Measurements from ENCODE around the gene MAPK7. TPM values are rescaled to one million over a fixed set of nuclear protein-coding genes. Genes with fewer than 3 reads are reported as not detected.

Gene MAPK7
- total RNA-seq, 1 experiment from 2014 or later, result 6.0 TPM

DNA sequence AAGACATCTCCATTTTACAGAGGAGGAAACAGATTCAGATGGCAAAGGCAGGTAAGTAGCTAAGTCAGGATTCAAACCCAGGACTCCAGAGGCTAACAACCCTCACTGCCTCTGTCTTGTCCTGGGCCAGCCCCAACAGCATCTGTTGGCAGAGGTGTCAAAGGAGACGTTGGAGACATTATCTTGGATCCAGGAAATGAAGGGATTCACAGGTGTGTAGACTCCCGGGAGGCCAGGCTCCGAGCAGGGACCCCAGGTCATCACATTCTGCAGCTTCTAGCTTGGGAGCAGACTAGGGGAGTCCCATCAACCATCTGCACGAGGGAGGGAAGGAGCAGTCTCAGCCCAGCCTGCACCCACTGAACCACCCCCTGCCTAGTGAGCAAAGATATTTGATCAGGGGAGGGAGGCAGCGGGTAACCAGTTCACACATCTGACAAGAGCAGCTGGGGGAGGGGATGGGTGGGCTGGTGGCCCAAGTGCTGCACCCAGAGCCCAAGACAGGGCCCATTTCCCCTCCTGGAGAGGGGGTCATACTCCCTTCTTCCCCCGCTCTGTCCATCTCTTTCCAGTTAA, 14.8 kb upstream of the MAPK7 start:
- no peak for DNase-seq (ENCODE audit: low read depth)

DNA sequence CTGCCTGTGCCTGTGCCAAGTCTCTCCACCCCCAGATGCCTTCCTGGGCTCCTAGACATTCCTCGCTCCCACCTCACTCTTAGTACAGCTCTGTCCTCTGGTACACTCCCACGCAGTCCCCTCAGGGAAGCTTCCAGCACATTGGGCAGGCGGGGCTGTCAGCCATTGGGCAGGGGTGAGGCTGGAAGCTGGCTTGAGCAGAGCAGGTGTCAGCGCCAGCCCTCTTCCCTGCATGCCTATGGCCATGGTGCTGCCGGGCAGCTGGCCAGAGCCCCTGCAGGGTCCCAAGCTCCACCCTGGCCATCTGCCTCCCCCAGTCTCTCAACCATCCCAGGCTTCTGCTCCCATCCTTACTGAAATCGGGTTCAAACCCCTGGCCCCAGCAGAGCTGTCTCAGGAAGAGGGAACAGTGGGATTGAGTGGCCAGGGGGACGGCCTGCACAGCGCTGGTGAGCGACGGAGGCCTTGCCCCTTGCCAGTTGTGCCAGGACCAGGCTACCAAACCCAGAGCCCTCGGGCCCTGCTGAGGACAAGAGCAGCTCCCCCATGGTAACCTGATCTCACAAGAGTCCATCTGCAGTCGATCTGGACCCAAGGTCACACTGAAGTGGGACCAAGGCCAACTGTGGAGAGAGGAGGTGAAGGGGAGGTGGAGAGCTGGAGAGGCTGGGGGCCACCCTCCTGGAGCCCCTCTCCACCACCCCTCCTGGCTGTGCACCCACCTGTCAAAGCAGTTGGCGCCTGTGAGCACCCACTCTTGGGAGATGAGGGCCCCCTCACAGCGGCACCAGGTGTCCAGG, 13.4 kb upstream of the MAPK7 start:
- DNase-seq (ENCODE audit: low read depth), result no peak

DNA sequence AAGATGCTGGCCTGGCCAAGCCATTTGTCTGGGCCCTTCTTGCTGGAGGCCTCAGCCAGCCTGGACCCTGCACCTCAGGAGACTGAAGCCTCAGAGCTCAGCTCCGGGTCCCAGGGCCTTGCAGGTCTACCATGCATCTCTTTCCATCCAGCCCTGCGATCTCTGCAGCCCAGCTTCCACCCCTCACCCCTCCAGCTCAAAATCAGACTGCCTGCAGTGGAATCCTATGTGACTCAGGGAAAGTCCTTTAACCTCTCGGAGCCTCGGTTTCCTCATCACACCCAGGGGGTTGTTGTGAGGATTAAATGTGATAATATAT, 12.8 kb upstream of the MAPK7 start:
- no peak for DNase-seq (ENCODE audit: low read depth)

DNA sequence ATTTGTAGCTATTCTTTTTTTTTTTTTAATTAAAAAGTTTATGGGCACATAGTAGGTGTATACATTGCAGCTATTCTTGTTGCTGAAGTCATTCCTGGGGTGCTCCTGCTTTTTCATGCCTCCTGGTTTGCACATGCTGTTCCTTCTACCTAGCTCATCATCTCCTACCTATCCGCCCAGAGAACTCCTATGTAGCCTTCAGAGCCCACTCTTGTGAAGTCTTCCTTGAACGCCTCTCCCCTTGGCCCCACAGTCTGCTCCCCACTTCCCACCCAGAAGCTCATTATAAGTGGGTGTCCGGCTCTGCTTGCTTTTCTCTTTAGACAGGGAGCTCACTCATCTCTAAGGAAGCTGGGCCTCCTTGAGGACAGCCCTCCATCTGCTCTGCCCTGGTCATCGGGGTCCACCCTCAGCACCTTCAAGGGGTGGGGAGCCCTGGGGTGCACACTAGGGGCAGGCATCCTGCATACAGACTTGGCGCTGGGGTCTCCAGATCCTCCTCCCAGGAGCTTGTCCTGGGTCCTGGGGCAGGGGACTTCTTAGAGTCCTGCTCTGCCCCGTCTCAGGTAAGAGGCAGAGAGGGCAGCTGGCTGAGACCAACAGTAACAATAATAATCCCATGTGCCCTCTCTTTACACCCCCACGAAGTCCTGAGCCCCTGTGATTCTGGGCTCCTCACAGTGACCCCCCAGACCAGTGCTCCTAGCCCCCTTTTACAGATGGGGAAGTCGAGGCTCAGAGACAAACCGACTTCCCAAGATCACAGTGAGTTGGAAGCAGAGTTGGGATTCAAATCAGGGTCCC, 12.3 kb upstream of the MAPK7 start:
- no peak for DNase-seq (ENCODE audit: low read depth)

DNA sequence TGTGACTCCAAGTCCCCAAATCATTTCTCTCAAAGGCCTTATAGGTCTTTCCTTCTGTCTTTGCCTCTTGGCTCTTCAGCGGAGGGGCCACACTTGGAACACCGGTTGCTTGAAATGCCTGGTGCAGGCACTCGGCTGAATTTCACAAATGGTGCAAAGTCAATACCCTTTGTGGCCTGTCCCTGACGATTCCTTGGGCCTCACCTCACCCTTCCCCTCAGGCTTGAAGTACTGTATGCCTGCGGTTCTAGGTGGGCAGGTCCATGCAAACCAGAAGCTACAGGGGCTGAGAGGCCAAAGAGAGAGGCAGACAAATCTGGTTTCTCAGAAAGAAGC, 11.7 kb upstream of the MAPK7 start:
- DNase-seq (ENCODE audit: low read depth), result no peak

DNA sequence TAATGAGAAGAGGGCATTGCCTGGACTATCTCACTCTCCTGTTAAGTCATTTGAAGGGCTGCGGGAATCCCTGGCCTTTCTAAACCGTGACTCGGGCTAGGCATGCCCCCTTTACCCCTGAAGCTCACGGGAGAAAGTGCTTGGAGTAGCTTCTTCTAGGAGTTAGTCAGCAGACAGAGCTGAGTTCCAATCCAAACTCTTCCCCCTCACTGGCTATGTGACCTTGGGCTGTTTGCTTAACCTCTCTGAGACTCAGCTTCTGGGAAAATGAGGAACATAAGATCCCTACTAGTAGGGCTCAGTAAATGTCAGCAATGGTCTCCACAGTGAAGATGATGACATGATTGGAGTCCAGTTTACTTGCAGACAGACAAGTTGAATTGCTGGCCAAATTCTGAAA, 10.1 kb upstream of the MAPK7 start:
- no peak for DNase-seq (ENCODE audit: low read depth)

DNA sequence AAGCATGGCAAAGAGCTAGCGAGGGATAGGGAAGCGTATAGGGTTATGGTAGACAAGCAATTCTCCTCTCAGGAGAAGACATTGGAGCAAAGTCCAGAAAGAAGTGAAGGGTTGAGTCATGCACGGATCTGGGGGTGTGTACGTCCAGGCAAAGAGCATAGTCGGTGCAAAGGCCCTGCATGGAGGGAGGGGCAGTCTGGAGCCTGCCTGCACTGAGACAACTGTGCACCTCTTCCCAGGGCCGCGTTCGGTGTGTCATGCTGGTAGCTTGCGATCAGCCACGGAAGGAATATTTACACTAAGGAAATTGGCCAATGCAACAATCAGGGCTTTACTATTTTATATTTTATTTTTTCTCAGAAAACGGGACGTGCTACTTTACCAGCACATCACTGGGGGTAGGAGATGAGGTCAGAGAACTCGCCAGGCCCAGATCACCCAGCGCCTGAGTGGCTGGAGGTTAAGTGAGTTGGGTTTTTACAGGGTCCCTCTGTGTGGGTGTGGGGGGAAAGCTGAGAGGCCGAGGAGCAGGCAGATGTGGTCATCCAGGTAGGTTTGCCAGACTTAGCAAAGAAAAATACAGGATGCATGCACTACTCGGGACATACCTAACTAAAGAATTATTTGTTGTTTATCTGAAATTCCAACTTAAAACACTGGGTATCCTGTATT, 9.1 kb upstream of the MAPK7 start:
- no peak for DNase-seq (ENCODE audit: low read depth)

DNA sequence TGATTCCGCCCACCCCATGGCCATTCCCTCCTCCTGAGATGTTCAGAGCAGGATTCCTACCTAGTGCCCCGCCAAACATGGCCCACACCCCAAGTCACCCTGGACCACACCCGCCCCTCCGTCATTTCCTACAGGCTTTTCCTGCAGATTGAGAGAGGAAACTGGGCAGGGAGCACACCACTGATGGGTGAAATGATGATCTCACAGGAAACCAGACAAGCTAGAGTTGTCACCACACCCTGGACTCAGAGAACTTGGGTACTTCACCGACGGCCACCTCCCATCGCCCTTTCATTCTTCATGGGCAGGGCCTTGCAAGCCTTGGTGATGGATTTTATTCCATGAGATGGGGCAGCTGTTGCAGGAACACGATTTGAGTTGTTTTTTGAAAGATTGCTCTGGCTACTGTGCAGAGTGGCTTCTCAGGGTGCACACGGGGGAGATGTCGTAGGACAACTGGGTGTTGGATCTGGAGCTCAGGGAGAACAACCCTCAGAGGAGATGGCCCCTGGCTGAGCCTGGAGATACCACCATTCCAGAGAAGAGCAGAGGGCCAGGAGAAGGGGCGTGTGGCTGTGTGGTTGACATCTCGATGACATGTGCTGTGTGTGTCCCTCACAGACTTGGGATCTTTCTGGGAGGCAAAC, 8.3 kb upstream of the MAPK7 start:
- DNase-seq (ENCODE audit: low read depth), result no peak

DNA sequence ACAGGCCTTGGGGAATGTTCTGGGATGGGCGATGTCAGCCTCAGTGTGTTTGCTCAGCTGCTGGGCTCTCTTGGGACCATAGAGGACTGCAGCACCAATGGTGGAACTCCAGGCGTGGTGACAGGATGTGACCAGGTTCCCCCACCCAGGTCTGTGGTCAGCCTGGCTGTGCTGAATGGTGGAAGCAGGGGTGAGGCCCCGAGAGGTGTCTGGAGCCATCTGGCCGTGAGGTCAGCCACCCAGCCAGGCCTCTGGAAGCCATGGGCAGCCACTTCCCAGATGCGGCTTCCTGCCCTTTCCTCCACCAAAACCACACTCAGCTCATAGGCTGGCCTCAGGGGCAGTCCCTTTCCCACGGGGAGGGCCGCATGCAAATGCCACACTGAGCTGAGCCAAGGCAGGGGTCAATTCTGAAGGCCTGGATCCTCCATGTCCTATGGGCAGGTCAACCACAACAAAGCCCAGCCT, 7.8 kb upstream of the MAPK7 start:
- DNase-seq (ENCODE audit: low read depth), result no peak

DNA sequence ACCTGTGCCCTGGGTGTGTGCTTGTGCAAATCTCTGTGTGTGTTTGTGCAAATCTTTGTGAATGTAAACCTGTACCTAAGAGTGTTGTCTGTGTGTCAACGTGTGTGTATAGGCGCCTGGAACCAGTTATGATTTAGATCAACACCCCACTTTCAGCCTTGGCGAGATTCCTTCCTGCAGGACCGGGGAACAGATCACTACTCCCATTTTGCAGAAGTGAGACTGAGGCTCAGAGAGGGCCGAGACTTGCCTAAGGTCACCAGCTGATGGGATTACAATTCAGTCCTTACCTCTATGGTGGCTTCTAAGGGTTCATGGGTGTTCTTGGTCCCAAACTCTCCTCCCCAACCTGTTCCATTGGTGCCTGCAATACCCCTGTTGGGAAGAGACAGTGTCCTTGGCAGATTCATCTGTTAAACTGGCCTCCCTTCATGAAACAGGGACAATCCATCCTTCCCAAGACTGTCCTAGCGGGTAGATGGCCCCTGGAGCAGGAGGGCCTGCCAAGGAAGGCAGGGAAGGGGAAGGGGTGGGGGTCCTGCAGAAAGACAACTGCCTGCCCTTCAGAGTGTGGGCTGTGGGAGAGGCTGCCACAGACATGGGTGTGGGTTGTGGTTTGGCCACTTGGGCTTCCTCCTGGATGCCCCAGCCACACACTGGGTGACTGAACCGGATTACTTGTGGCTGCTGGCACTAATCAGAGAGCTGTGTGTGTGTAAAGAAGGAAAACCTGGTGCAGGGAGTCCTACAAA, 6.9 kb upstream of the MAPK7 start:
- DNase-seq (ENCODE audit: low read depth), result no peak

DNA sequence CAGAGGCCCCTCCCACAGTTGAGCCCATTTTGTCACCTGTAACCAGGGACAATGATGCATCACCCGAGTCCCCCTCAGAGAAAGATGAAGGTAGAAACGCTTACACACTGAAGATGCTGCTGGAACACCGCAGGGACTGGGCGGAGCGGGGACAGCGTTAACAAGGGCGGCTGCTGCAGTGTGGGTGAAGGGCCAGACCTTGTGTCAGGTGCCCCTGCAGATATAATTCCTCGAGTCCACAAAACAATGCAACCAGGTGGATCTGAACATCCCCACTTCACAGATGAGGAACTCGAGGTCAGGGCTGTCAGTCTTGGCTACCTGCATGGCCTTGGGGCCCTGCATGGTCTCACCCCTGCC, 6.3 kb upstream of the MAPK7 start:
- DNase-seq (ENCODE audit: low read depth), result no peak

DNA sequence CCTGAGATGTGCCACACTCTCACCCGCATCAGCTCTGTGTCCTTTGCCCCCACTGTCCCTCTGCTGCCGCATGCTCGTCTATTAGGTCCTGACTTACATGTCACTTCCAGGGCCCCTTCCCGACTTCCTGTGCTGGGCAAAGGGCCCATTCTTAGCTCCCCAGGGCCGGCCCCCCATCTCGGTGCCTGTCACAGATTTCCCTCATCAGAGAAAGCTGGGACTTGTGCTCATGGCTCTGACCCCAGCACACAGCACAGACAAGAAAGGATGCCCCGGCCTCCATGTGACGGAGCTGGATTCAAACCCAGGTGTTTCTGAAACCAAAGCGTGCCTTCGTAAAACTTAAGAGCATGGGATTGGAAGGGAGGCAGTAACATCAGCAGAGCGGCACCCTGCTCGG, 5.9 kb upstream of the MAPK7 start:
- no peak for DNase-seq (ENCODE audit: low read depth)

DNA sequence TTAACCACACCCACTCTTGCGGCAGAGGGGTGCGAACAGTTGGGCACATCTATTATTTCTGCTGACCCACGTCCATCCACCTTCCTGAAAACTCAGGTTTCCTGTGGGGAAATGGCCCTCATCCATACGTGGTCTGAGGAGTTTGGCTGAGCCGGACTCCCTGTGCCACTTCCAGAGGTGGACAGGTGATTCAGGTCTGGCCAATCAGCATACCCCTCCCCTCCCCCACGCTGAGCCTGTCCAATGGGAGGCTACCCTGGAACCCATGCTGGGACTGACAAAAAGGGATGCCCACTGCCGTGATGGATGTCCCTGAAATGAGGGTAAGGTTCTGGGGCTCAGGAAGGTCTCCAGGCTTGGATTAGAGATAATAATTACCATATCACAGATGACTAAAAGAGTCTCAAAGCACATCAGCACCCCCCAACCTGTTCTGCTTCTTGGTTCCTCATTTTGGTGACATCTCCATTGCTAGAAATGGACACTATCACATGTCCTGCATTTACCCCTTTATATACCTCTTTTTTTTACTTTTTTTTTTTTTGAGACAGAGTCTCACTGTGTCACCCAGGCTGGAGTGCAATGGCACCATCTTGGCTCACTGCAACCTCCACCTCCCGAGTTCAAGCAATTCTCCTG, 5.3 kb upstream of the MAPK7 start:
- no peak for DNase-seq (ENCODE audit: low read depth)

DNA sequence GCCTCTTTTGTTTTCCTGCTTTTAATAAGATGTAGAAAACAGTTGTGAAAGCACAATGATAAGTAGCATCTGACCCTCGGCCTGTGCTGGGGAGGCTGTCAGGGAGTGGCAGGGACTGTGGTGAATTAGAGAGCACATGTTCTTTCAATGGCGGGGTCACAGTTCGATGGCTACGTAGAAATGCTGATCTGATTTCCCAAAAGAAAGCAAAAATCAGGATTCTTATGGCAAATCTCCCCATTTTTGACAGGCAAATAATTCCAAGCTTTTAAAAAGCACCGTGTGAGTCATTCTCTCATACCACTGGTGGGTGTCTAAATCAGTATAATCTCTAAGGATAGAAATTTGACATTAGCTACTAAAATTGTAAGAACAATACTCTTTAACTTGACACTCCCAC, 4.2 kb upstream of the MAPK7 start:
- no peak for DNase-seq (ENCODE audit: low read depth)

DNA sequence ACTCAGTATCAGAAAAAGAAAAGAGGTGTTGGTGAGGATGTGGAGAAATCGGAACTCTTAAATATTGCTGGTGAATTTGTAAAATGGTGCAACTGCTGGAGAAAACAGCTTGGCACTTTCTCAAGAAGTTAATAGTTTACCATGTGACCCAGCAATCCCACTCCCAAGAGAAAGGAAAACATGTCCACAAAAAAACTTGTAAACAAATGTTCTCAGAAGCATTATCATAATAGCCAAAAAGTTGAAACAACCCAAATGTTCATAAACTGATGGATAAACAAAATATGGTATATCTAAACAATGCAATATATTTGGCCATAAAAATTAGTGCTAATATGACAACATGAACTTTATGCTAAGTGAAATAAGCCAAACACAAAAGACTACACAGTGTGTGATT, 2.6 kb upstream of the MAPK7 start:
- DNase-seq (ENCODE audit: low read depth), result no peak

DNA sequence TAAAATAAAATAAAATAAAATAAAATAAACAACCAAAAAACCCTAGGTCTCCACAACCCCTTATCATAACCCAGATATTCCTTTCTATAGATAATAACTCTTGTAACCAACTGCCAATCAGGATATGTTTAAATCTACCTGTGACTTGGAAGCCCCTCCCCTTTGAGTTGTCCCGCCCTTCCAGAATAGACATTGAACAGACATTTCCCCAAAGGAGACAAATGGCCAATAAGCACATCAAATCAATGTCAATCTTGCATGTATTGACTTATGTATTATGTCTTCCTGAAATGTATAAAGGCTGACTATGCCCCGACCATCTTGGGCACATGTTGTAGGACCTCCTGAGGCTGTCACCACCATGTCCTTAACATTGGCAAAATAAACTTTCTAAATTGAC, 1.5 kb upstream of the MAPK7 start:
- no peak for DNase-seq (ENCODE audit: low read depth)

DNA sequence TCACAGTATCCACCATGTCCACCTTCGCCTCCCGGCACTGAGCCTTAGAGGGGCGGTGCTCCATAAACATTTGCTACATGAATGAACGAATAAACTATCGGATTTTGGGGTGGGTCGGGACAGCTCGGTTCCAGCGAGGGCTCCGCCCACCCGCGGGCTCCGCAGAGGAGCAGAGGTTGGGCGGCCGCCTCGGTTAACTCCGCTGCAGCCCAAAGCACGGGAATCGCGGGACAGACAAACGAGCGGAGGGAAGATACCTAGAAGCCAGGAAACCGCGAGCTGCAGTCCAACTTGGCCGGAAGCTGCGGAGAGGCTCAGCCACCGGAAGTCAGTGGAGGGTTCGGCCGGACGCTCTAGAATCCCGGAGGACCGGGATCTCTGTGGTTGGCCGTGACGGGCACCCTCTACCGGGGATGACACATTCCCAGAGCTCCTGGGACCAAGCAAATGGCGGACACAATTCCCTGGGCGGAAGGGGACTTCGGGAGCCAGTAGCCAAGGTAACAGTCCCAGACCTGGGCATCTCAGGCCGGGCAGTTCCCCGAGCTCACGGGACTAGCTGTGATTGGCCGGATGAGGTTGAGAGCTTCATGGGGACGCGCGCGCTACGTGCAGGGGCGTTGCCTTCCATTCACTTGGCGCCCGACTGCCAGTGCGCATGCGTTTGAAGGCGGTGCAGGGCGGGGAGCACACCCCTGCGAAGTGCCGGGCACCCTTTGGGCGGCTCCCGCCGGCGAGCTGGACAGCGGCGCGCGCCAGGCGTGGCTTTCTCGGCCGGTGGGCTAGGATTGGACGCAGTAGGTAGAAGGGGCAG, 489 bp upstream of the MAPK7 start:
- DNase-seq (ENCODE audit: low read depth), result peak; percentile 100

DNA sequence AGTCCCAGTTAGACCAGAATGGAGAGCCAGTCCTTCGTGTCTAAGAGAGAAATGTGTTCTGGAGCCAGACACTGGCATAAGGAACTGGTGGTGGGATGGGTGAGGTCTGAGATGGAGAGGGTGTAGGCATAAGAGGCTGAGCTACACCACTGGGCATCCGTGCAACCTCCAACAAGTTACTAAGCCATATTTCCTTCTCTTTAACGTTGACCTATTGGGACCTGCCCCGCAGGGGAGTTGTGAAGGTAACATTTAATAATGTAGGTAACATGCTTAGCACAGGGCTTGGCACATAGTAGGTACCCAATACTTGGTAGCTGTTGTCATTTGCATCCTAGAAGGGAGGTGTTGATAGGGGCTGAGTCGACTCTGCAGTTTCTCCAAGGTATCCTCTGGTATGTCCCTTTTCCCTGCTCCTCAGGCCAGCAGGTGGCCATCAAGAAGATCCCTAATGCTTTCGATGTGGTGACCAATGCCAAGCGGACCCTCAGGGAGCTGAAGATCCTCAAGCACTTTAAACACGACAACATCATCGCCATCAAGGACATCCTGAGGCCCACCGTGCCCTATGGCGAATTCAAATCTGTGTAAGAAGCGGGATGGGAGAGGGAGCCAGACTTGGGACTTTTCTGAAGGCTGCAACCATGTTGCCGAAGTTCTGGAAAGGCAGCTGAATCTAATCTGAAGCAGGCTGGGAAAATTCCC, 1.2 kb downstream of the MAPK7 start:
- DNase-seq (ENCODE audit: low read depth), result no peak

Measured in Daoy (cell line).